Measurements from ENCODE around the gene H2BK1.

DNA sequence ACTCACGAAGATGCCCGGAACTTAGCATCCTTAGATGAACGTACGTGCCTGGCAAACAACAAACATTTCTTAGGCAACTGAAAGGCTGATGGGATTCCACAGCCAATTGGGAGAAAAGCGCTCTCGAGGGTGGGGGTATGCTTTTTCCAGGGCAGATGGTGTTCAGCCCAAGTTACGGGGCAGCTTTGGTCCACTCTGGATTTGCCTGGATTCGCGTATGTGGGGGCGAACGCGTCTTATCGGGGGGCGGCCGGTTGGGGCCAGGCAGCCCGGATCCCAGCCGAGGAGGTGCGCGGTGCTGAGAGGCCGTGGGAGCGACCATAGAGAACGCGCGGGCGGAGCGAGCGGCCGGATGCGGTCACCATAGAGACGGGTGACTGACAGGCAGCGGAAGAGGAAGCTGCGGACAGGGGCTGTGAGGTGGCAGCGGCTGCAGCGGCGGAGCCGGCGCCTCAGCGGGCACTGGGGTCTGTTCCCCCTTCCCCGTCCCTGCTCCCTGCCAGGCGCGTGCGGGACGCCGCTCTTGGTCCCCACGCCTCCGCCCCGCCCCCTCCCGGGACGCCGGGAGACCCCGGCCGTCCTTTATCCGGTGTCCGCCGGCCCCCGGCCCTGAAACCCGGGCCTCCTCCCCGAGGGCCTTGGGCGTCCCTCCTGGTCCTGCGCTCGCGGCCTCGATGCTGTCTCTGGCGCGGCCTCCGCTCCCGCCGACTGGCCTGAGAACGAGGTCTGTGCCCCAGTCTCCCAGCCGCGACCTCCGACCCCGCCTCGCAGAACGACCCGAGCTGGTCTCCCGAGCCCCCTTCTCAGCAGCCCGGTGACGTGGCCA, 22.0 kb upstream of the H2BK1 start, which contains the start of gene CHPF2:
- TF ChIP-seq, protein P1, sequence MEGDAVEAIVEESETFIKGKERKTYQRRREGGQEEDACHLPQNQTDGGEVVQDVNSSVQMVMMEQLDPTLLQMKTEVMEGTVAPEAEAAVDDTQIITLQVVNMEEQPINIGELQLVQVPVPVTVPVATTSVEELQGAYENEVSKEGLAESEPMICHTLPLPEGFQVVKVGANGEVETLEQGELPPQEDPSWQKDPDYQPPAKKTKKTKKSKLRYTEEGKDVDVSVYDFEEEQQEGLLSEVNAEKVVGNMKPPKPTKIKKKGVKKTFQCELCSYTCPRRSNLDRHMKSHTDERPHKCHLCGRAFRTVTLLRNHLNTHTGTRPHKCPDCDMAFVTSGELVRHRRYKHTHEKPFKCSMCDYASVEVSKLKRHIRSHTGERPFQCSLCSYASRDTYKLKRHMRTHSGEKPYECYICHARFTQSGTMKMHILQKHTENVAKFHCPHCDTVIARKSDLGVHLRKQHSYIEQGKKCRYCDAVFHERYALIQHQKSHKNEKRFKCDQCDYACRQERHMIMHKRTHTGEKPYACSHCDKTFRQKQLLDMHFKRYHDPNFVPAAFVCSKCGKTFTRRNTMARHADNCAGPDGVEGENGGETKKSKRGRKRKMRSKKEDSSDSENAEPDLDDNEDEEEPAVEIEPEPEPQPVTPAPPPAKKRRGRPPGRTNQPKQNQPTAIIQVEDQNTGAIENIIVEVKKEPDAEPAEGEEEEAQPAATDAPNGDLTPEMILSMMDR (IDR thresholded peaks at IDR 0.05): no peak
- TF ChIP-seq POLR2AphosphoS5 (IDR thresholded peaks at IDR 0.05) (peak; percentile 73), EP300 (IDR thresholded peaks at IDR 0.05) (no peak)

All from gastroesophageal sphincter (tissue), 3 donors.